NB4 (cell line): ENCODE measurements around the gene GUCY1A1.

Experiments used
- MYC ChIP-seq: IDR thresholded peaks from 2 replicates; pipeline ENCODE4 v1.6.1; 2011; ENCODE audit warnings: low read depth, low read length
- POLR2A ChIP-seq: IDR thresholded peaks from 2 replicates; pipeline ENCODE4 v1.6.1; 2011; ENCODE audit warnings: mild to moderate bottlenecking; ENCODE audit not compliant: insufficient read length; ENCODE audit errors: extremely low read depth
- TF ChIP-seq, protein P1 (sequence below): IDR thresholded peaks from one replicate; pipeline ENCODE4 v1.5.1; 2012; ENCODE audit warnings: low read depth, low read length
- TF ChIP-seq, protein P2 (sequence below): IDR thresholded peaks from 2 replicates; pipeline ENCODE4 v1.6.1; 2011; ENCODE audit warnings: low read depth, low read length

DNA sequence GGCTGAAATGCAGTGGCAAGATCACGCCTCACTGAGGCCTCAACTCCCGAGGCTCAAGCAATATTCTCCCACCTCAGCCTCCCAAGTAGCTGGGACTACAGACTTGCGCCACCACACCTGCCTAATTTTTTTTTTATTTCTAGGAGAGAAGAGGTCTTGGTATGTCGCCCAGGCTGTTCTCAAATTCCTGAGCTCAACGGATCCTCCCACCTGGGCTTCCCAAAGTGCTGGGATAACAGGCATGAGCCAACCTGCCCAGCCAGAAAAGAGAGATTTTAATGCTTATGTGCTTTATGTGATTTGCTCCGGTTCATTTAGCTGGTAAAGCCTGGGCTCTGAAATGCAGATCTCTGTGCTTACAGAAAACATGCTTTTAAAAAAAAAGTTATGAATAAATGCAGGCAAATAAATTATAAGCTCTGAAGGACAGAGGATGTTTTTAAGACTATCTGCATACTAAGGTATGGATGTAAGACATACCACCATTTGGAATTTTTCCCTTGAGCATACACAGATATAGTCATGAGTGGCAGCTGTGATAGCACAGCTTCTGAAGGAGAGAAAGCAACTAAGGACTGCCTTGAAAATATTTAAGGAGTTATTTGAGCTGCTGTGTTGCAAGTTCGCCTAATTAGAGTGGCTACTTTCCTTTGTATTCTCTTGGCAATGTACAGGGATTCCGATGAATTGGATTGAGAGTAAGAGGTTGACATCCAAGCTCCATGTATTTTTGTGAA lies 106.0 kb downstream of the GUCY1A1 start:
- TF ChIP-seq POLR2A (no peak), MYC (no peak)
- TF ChIP-seq, protein P1, sequence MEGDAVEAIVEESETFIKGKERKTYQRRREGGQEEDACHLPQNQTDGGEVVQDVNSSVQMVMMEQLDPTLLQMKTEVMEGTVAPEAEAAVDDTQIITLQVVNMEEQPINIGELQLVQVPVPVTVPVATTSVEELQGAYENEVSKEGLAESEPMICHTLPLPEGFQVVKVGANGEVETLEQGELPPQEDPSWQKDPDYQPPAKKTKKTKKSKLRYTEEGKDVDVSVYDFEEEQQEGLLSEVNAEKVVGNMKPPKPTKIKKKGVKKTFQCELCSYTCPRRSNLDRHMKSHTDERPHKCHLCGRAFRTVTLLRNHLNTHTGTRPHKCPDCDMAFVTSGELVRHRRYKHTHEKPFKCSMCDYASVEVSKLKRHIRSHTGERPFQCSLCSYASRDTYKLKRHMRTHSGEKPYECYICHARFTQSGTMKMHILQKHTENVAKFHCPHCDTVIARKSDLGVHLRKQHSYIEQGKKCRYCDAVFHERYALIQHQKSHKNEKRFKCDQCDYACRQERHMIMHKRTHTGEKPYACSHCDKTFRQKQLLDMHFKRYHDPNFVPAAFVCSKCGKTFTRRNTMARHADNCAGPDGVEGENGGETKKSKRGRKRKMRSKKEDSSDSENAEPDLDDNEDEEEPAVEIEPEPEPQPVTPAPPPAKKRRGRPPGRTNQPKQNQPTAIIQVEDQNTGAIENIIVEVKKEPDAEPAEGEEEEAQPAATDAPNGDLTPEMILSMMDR = no peak
- TF ChIP-seq, protein P2, sequence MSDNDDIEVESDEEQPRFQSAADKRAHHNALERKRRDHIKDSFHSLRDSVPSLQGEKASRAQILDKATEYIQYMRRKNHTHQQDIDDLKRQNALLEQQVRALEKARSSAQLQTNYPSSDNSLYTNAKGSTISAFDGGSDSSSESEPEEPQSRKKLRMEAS = no peak
